ENCODE measurements around the gene LGALS14. TPM values are rescaled to one million over a fixed set of nuclear protein-coding genes. Genes with fewer than 3 reads are reported as not detected.

LGALS14 gene
- total RNA-seq, 1 experiment from 2014 or later: not detected

DNA sequence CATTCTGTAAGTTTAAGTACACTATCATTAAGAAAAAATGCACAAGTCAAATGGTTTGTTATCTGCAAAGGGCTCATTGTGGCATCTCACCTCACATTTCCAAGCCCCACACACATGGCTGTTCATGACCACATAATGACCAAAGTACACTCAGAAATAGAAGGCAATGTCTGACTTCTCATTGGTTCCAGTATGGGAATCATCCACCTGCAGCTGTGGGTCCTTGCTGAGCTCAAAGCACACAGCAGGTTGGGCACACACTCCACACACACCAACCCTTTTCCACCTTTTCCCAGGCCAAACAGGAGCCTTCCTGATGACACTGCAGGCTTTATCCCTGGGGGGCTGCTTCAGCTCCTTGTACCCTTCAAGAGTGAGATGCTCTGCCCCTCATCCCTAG lies 21.7 kb downstream of the LGALS14 start:
- H3K9me3 Mint-ChIP-seq (ENCODE audit: unreplicated experiment): no peaks in the 10 kb centered on the region
- ChIA-PET CTCF (no interaction called here), POLR2A (no interaction called here)
- no peak for DNase-seq (ENCODE audit: unreplicated experiment)
- TF ChIP-seq, protein P1, sequence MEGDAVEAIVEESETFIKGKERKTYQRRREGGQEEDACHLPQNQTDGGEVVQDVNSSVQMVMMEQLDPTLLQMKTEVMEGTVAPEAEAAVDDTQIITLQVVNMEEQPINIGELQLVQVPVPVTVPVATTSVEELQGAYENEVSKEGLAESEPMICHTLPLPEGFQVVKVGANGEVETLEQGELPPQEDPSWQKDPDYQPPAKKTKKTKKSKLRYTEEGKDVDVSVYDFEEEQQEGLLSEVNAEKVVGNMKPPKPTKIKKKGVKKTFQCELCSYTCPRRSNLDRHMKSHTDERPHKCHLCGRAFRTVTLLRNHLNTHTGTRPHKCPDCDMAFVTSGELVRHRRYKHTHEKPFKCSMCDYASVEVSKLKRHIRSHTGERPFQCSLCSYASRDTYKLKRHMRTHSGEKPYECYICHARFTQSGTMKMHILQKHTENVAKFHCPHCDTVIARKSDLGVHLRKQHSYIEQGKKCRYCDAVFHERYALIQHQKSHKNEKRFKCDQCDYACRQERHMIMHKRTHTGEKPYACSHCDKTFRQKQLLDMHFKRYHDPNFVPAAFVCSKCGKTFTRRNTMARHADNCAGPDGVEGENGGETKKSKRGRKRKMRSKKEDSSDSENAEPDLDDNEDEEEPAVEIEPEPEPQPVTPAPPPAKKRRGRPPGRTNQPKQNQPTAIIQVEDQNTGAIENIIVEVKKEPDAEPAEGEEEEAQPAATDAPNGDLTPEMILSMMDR (IDR thresholded peaks at IDR 0.05; ENCODE audit: unreplicated experiment): no peak
- no peak overlapping the region for H3K4me3 Mint-ChIP-seq (ENCODE audit: unreplicated experiment)
- no peak overlapping the region for H3K27ac Mint-ChIP-seq (ENCODE audit: low read depth, unreplicated experiment)
- H3K27me3 Mint-ChIP-seq (ENCODE audit: insufficient read depth, unreplicated experiment): peaks cover 71% of the 10 kb centered on the region
- no peaks in the 10 kb centered on the region for H3K36me3 Mint-ChIP-seq (ENCODE audit: insufficient read depth, unreplicated experiment)
- intact Hi-C loops (cut with micrococcal nuclease): no loop called here
- no TSS peak for BruUV-seq (replicated peaks)
- no peaks in the 10 kb centered on the region for H3K4me1 Mint-ChIP-seq (ENCODE audit: insufficient read depth, unreplicated experiment)

DNA sequence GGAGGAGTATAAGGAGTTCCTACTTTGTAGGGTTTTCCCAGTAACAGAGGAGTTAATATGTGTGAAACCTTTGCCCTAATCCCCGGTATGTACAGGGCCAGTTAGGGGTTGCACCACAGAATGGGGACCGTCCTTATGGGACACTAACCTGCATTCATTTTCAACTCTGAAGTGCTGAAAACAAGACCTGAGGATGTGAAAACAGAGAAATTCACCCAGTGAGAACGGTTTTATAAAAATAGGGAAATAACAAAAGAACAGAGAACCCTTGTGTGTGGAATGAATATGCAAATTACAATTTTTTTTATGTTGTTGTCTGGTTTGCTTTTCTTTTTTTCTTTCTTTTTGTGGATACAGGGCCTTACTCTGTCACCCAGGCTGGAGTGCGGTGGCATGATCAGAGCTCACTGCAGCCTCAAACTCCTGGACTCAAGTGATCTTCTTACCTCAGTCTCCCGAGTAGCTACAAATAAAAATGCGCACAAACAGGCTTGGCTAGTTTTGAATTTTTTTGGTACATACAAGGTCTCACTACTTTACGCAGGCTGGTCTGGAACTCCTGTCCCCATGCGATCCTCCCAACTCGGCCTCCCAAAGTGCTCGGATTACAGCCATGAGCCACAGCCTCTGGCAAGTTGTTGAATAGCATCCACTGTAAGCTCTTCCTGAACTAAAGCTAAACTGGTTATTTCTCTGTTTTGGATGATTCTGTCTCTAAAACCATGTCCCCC lies 23.0 kb downstream of the LGALS14 start:
- Mint-ChIP-seq H3K27me3 (ENCODE audit: insufficient read depth, unreplicated experiment) (peaks cover 63% of the 10 kb centered on the region), H3K27ac (ENCODE audit: low read depth, unreplicated experiment) (no peak overlapping the region), H3K4me3 (ENCODE audit: unreplicated experiment) (no peak overlapping the region), H3K9me3 (ENCODE audit: unreplicated experiment) (no peaks in the 10 kb centered on the region), H3K4me1 (ENCODE audit: insufficient read depth, unreplicated experiment) (no peaks in the 10 kb centered on the region), H3K36me3 (ENCODE audit: insufficient read depth, unreplicated experiment) (no peaks in the 10 kb centered on the region)
- ChIA-PET POLR2A (no interaction called here), CTCF (interaction anchor here (0.6 kb wide), 1 partner anchor 268 kb away, joined by 3 read pairs; no protein-coding TSS in a partner anchor)
- intact Hi-C loops (cut with micrococcal nuclease): no loop called here
- BruUV-seq (replicated peaks): no TSS peak
- DNase-seq (ENCODE audit: unreplicated experiment): no peak
- TF ChIP-seq, protein P1 (IDR thresholded peaks at IDR 0.05; ENCODE audit: unreplicated experiment): no peak

DNA sequence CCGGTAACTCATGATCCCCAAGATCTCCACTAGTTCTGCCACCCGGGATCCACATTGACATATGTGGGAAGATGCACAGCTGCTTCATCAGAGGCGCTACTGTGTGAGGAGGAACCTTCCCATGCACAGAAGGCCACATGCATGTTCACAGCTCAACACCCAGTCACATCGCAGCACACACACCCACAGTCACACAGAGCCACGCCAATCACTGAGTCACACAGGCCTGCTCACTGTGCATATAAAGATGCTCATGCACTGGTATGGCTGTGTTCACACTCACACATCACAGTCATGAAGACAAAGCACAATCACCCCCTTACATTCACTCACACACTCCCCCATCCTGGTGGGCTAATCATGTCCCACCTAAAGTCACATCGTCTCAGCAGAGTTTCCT lies 23.8 kb downstream of the LGALS14 start:
- TF ChIP-seq, protein P1 (IDR thresholded peaks at IDR 0.05; ENCODE audit: unreplicated experiment): no peak
- no peaks in the 10 kb centered on the region for H3K9me3 Mint-ChIP-seq (ENCODE audit: unreplicated experiment)
- H3K27ac Mint-ChIP-seq (ENCODE audit: low read depth, unreplicated experiment): no peak overlapping the region
- no peaks in the 10 kb centered on the region for H3K36me3 Mint-ChIP-seq (ENCODE audit: insufficient read depth, unreplicated experiment)
- H3K27me3 Mint-ChIP-seq (ENCODE audit: insufficient read depth, unreplicated experiment): peaks cover 55% of the 10 kb centered on the region
- intact Hi-C loops (cut with micrococcal nuclease): no loop called here
- H3K4me1 Mint-ChIP-seq (ENCODE audit: insufficient read depth, unreplicated experiment): no peaks in the 10 kb centered on the region
- ChIA-PET CTCF (no interaction called here), POLR2A (no interaction called here)
- no TSS peak for BruUV-seq (replicated peaks)
- DNase-seq (ENCODE audit: unreplicated experiment): no peak
- H3K4me3 Mint-ChIP-seq (ENCODE audit: unreplicated experiment): no peak overlapping the region

DNA sequence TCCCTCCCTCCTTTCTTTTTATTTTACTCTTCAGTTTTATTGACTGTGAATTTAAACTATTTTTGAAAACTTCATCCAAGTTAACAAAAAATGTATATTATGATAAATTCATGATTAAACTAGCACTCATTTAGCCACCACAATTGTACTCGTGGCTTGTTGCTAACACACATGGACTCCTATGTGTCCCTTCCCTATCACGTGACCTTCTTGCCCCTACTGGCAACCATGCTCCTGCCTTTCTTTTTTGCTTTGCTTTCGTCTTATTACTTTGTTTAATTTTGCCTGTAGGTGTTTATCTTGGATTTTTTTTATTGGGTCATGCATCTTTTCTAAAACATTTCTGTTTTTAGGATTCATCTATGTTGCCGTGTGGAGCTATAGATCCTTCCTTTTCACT lies 25.3 kb downstream of the LGALS14 start:
- TF ChIP-seq, protein P1 (IDR thresholded peaks at IDR 0.05; ENCODE audit: unreplicated experiment): no peak
- Mint-ChIP-seq H3K4me3 (ENCODE audit: unreplicated experiment) (no peak overlapping the region), H3K36me3 (ENCODE audit: insufficient read depth, unreplicated experiment) (no peaks in the 10 kb centered on the region), H3K27me3 (ENCODE audit: insufficient read depth, unreplicated experiment) (peaks cover 66% of the 10 kb centered on the region), H3K27ac (ENCODE audit: low read depth, unreplicated experiment) (no peak overlapping the region), H3K9me3 (ENCODE audit: unreplicated experiment) (no peaks in the 10 kb centered on the region), H3K4me1 (ENCODE audit: insufficient read depth, unreplicated experiment) (no peaks in the 10 kb centered on the region)
- ChIA-PET CTCF (no interaction called here), POLR2A (no interaction called here)
- intact Hi-C loops (cut with micrococcal nuclease): no loop called here
- BruUV-seq (replicated peaks): no TSS peak
- DNase-seq (ENCODE audit: unreplicated experiment): no peak

Measured in MCF 10A (cell line).